Measurements from ENCODE around the gene STXBP1. TPM values are rescaled to one million over a fixed set of nuclear protein-coding genes. Genes with fewer than 3 reads are reported as not detected.

The STXBP1 gene
- total RNA-seq, 1 donor from 2014 or later: 12.0 TPM

GRCh38 chr9:127587966-127588365 is 24.1 kb upstream of the STXBP1 start:
- Mint-ChIP-seq H3K27me3 (ENCODE audit: insufficient read depth, low read depth) (peaks cover 6% of the 10 kb centered on the region), H3K9me3 (no peaks in the 10 kb centered on the region), H3K4me1 (peaks cover 5% of the 10 kb centered on the region), H3K27ac (no peak overlapping the region), H3K36me3 (no peaks in the 10 kb centered on the region), H3K4me3 (no peak overlapping the region)
- Histone ChIP-seq H4K20me1 (ENCODE audit: low read depth) (no peaks in the 10 kb centered on the region), H3K4me2 (no peak overlapping the region), H3K9me3 (ENCODE audit: low read depth) (no peaks in the 10 kb centered on the region), H3F3A (ENCODE audit: low read depth) (no peaks in the 10 kb centered on the region), H3K4me3 (no peak overlapping the region), H3K79me2 (ENCODE audit: low read depth) (no peaks in the 10 kb centered on the region), H2AFZ (replicated peaks) (no peak overlapping the region), H3K36me3 (no peaks in the 10 kb centered on the region), H3K4me1 (no peaks in the 10 kb centered on the region), H3K27me3 (no peaks in the 10 kb centered on the region), H3K27ac (no peak overlapping the region), H3K9ac (no peak overlapping the region)
- TF ChIP-seq CTCF (IDR thresholded peaks at IDR 0.05) (no peak), EZH2phosphoT487 (IDR thresholded peaks at IDR 0.05) (no peak), EZH2 (IDR thresholded peaks at IDR 0.05) (no peak)
- no peak for DNase-seq (ENCODE audit: low spot score)

- H3K4me3 Mint-ChIP-seq: no peak overlapping the region
- no peaks in the 10 kb centered on the region for H3K79me2 ChIP-seq (ENCODE audit: low read depth)
- no peaks in the 10 kb centered on the region for H3K27me3 ChIP-seq
- H3K27ac ChIP-seq: no peak overlapping the region
- no peaks in the 10 kb centered on the region for H3K9me3 Mint-ChIP-seq
- no peaks in the 10 kb centered on the region for H3K4me1 ChIP-seq
- no peaks in the 10 kb centered on the region for H3K9me3 ChIP-seq (ENCODE audit: low read depth)
- TF ChIP-seq CTCF (IDR thresholded peaks at IDR 0.05) (no peak), EZH2phosphoT487 (IDR thresholded peaks at IDR 0.05) (no peak), EZH2 (IDR thresholded peaks at IDR 0.05) (no peak)
- H2AFZ ChIP-seq (replicated peaks): no peak overlapping the region
- no peak overlapping the region for H3K4me3 ChIP-seq
- peaks cover 5% of the 10 kb centered on the region for H3K4me1 Mint-ChIP-seq
- H3K36me3 Mint-ChIP-seq: no peaks in the 10 kb centered on the region
- H3K27me3 Mint-ChIP-seq (ENCODE audit: insufficient read depth, low read depth): peaks cover 6% of the 10 kb centered on the region
- no peak overlapping the region for H3K27ac Mint-ChIP-seq
- no peak overlapping the region for H3K4me2 ChIP-seq
- H3F3A ChIP-seq (ENCODE audit: low read depth): no peaks in the 10 kb centered on the region
- H3K36me3 ChIP-seq: no peaks in the 10 kb centered on the region
- H3K9ac ChIP-seq: no peak overlapping the region
- H4K20me1 ChIP-seq (ENCODE audit: low read depth): no peaks in the 10 kb centered on the region
- DNase-seq (ENCODE audit: low spot score): no peak
These were observed 23.2 kb upstream of the STXBP1 start for GRCh38 chr9:127588740-127589506.

GRCh38 chr9:127589955-127590370 is 22.1 kb upstream of the STXBP1 start:
- peak; percentile 86 for DNase-seq (ENCODE audit: low spot score)
- Histone ChIP-seq H3K9me3 (ENCODE audit: low read depth) (no peaks in the 10 kb centered on the region), H3K4me1 (no peaks in the 10 kb centered on the region), H4K20me1 (ENCODE audit: low read depth) (no peaks in the 10 kb centered on the region), H3K4me2 (no peak overlapping the region), H3K4me3 (no peak overlapping the region), H2AFZ (replicated peaks) (no peak overlapping the region), H3K27ac (no peak overlapping the region), H3K27me3 (no peaks in the 10 kb centered on the region), H3K79me2 (ENCODE audit: low read depth) (no peaks in the 10 kb centered on the region), H3F3A (ENCODE audit: low read depth) (no peaks in the 10 kb centered on the region), H3K36me3 (no peaks in the 10 kb centered on the region), H3K9ac (no peak overlapping the region)
- Mint-ChIP-seq H3K27ac (no peak overlapping the region), H3K9me3 (no peaks in the 10 kb centered on the region), H3K4me1 (peaks cover 5% of the 10 kb centered on the region), H3K4me3 (no peak overlapping the region), H3K36me3 (no peaks in the 10 kb centered on the region), H3K27me3 (ENCODE audit: insufficient read depth, low read depth) (peaks cover 6% of the 10 kb centered on the region)
- TF ChIP-seq EZH2phosphoT487 (IDR thresholded peaks at IDR 0.05) (no peak), EZH2 (IDR thresholded peaks at IDR 0.05) (no peak), CTCF (IDR thresholded peaks at IDR 0.05) (peak; percentile 84)

Data from neural progenitor cell (in vitro differentiated cells).